LHCN-M2 (cell line): ENCODE data around the gene KIAA0753. TPM values are rescaled to one million over a fixed set of nuclear protein-coding genes. Genes with fewer than 3 reads are reported as not detected.

ENCODE experiments used
- DNase-seq: peaks from one replicate; pipeline ENCODE4 v3.0.0-alpha.2; 2012; ENCODE audit warnings: low read depth
- polyA plus RNA-seq: library from polyadenylated mRNA; unstranded; fragments of >200 nt; gene quantifications from one replicate; pipeline ENCODE4 v1.2.1, GENCODE V29; 2012; ENCODE audit warnings: missing spikeins
- total RNA-seq: library from RNA; depleted of rRNA; stranded (reverse); fragments of >200 nt; gene quantifications from 2 replicates; pipeline ENCODE4 v1.2.3, GENCODE V29; 2014; rRNA removed

Gene KIAA0753
- total RNA-seq = 9.9 and 12.8 TPM in 2 replicates
- polyA plus RNA-seq = 3.5 TPM

GRCh38 chr17:6640536-6641246, at the start of gene KIAA0753, which contains the start of gene TXNDC17:
Gene KIAA0753, minus strand, starts transcription at chr17:6640711. Its CDS starts 5,608 bp downstream, at chr17:6635103.
Gene TXNDC17, plus strand, starts transcription at chr17:6641060. Its CDS starts 23 bp downstream, at chr17:6641083.
- peak; percentile 84 for DNase-seq

- no peak for DNase-seq
Observed at GRCh38 chr17:6688944-6689343, 48.4 kb upstream of the KIAA0753 start.

DNA sequence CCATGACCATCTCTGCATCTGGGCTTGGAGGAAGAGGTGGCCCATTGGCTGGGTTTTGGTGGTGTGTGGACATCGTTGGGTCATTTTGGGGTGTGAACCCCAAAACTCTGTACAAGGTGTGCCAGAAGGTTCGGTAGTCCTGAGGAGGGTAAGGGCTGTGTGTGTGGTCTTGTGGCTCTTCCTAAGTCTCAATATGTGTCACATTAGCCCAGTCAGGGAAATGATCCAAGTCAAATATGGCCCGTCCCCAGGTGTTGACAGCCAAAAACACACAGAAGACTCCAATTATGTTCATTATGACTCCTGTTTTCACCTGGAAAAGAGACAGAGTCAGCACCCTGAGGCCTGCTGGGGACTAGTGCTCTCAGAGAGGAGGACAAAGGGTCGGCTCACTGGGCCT, 45.5 kb upstream of the KIAA0753 start:
- DNase-seq = no peak

DNA sequence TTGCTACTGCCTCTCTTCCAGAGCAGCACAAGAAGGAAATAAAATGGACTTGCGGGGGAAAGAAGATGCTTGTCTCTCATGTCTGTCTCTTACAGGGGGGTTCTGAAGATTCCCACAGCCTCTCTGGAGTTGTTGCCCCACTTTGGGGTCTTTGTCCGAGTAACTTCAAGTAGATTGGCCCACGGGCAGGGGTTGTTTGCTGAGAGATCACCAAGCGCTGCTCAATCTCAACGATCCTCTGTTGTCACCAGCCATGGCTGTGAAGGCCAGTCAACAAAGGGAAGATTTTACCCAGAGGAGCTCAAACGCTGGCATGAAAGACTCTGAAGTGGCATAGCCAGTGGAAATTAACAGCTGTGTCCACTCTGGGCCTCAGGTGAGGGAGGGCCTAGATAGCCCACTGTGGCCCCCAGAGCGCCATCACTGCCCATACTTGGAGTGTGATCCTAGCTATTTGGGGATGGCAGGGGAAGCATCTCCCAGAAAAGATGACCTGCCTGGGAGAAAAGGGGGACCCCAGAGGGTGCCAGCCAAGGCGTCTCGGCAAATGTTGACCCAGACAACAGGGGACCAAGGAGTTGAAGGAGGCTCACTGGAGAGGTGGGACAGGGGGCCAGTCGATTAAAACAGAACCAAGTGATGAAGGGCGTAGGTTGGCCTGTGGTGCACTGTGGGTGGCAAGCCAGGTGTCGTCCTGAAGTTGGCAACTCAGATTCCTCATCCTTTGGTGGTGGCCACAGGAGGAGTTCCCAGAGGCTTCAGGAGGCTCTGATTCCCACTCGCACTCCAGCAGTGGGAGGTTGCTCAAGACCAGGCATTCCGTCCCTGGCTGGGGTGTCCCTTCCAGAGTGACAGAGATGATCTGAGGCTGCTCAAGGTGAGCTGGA, 44.6 kb upstream of the KIAA0753 start:
- no peak for DNase-seq

- DNase-seq = no peak
Observed at GRCh38 chr17:6684460-6684783, 43.9 kb upstream of the KIAA0753 start.

GRCh38 chr17:6683730-6684459, 43.4 kb upstream of the KIAA0753 start:
- no peak for DNase-seq

DNA sequence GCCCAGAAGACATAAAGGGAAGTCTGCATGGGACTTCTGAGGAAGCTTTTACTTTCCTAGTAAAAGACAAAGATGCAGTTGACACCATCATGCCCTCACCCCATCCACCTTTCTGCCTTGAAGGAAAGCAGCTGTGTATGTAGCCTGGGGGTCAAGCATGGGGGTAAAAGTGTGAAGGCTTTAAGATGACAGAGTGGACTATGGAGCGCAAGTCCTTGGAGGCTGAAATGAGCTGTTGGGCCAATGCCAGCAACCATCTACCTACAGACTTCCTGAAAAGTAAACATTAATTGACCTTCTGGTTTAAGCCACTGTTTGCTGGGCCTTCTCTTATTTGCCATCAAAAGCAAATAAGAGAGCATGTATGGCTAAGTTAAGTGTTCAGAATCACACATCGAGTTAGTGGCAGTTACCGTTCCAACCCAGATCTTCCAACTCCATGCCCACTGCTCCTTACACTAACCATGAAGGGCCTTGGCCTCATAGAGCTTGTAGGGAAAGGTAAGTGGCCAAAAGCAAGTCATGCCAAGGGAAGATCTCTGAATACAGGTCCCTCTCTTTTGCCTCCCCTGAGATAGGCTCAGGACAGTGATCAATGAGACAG, 42.7 kb upstream of the KIAA0753 start:
- no peak for DNase-seq

GRCh38 chr17:6682339-6682738, 41.8 kb upstream of the KIAA0753 start:
- DNase-seq = no peak

DNA sequence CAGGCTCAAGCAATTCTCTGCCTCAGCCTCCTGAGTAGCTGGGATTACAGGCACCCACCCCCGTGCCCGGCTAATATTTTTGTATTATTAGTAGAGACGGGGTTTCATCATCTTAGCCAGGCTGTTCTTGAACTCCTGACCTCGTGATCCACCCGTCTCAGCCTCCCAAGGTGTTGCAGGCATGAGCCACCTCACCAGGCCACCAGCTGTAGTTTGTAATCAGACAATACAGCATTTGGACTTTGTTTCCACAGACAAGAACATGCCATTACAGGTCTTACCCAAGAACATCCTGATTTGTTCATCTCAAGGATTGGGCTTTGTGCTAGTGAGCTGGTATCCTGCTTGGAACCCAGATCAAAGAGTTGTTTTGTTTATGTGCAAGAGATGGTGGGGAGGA, 41.2 kb upstream of the KIAA0753 start:
- DNase-seq = no peak

DNA sequence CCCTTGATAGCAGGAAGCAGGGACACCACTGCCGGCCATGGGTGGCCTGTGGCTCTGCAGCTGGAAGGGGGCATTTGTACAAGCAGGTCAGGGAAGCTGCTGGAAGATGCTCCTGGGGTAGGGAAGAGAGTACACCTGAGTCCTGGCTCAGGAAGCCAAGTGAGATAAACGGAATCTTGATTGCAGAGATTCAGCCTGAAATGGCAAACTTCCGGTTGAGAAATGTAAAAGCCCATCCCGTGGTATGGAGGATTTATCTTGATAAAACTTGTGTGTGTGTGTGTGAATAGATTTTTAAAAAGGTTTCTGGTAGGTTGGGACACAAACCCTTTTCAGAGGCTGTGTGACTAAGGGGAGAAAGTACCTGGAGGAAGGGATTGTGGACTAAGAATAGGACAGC, 40.7 kb upstream of the KIAA0753 start:
- DNase-seq = no peak

DNA sequence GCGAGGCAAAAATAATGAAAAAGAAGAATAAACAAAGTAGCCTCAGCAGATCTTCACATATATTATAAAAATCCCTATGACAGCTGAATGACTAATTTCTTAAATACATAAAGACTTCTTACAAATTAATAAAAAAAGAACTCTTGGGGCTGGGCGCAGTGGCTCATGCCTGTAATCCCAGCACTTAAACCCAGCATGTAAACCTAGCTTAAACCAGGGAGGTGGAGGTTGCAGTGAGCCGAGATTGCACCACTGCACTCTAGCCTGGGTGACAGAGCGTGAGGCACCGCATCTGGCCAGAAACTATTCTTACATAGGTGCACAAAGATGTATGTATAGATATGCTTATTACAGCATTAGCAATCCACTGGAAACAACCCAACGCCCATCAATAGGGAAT, 38.7 kb upstream of the KIAA0753 start:
- no peak for DNase-seq

GRCh38 chr17:6677946-6678345, 37.4 kb upstream of the KIAA0753 start:
- DNase-seq = no peak

- DNase-seq = peak; percentile 66
Observed at GRCh38 chr17:6677158-6677831, 36.8 kb upstream of the KIAA0753 start.

DNA sequence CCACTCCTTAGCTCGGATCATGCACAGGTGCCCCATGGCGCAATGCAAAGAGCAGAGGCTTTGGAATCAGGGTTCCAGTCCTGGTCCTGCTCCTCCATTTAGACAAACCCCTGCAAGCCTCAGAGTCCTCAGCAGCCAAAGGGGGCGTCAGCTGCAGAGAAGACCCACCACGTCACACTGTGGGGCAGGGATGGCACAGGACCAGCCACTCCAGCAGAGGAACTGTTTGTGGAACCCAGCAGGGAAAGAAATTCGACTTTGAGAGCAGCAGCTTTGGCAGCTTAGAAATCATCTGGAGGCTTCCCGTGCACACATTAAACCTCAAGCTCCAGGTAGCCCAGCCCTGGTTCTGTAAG, 36.3 kb upstream of the KIAA0753 start:
- no peak for DNase-seq

DNA sequence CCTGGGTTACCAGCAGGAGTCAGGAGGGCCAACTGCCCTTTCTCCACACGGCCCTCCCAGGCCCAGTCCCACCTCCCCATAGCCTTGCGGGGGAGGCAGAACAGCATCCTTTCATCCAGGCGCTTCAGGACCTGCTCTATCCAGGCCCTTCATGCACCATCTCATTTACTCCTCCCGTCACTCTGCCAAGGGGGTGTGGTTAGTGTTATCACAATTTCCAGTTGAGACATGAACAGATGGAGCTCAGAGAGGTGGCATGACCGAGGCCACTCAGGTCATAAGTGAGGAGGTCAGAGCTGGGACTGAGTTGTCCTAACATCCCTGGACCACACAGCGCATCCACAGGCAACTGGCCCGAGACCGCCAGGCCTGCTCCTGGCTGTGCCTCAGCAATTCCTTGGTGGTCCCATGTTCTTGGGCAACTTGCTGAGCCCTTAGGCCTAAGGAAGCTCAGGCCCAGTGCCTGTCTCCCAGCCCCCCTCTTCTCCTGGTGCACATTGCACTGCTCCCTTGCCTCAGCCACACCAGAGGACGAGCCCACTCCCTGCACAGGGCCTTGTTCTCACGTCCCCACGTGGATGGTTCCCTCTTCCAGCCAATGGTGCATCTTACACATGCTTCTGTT, 34.8 kb upstream of the KIAA0753 start:
- no peak for DNase-seq

- no peak for DNase-seq
Observed at GRCh38 chr17:6674586-6674985, 34.1 kb upstream of the KIAA0753 start.

DNA sequence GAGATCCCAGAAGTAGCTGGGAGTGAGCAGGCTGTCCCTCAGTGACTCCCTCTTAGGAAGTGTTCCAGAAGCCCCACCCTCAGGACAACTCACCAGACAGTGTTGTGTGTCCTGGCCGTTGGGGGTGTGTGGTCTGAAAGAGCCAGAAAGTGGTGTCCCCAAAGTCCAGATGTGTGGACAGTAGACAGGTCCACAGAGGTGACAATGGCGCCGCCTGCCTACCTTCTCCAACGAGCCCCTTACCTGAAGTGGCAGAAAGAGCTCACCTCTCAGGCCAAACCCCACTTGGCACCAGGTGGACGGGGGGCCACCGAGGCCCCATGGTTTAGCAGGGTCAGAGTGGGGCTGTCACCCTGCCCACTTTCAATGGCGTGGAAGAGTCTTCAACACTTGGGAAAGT, 30.9 kb upstream of the KIAA0753 start:
- DNase-seq = no peak

- DNase-seq = no peak
Observed at GRCh38 chr17:6670999-6671398, 30.5 kb upstream of the KIAA0753 start.

GRCh38 chr17:6670571-6670970, 30.1 kb upstream of the KIAA0753 start:
- DNase-seq = no peak

- DNase-seq = no peak
Observed at GRCh38 chr17:6669479-6670212, 29.1 kb upstream of the KIAA0753 start.
